Astrocyte of the cerebellum (primary cell): ENCODE data around the gene DCHS1.

ENCODE experiments used
- DNase-seq: peaks from one replicate; pipeline ENCODE4 v3.0.0-alpha.2; 2011; ENCODE audit warnings: low read depth
- H3K4me3 ChIP-seq: 2 replicates; pipeline ENCODE4 v1.5.1; 2011; ENCODE audit warnings: mild to moderate bottlenecking, low read depth, low read length, moderate library complexity
- CTCF ChIP-seq: IDR thresholded peaks from 2 replicates; pipeline ENCODE4 v1.5.1; 2012; ENCODE audit warnings: low read length, low read depth, moderate library complexity, mild to moderate bottlenecking; ENCODE audit errors: missing control alignments
- in situ Hi-C: cut with HindIII; loops from 2 replicates; pipeline ENCODE4 v1.10.0; 2017; ENCODE audit warnings: low sequenced_read_pairs

The DCHS1 gene

GRCh38 chr11:6618117-6619003 is 37.2 kb downstream of the DCHS1 start:
- no peak for TF ChIP-seq CTCF
- peak overlapping the region; percentile 69 for H3K4me3 ChIP-seq
- DNase-seq, result peak; percentile 27
- in situ Hi-C loops, result no loop called here

- no peak for TF ChIP-seq CTCF
- no peak for DNase-seq
- peak overlapping the region; percentile 69 for H3K4me3 ChIP-seq
- in situ Hi-C loops, result no loop called here
Measured at GRCh38 chr11:6617315-6617781, 38.3 kb downstream of the DCHS1 start.

DNA sequence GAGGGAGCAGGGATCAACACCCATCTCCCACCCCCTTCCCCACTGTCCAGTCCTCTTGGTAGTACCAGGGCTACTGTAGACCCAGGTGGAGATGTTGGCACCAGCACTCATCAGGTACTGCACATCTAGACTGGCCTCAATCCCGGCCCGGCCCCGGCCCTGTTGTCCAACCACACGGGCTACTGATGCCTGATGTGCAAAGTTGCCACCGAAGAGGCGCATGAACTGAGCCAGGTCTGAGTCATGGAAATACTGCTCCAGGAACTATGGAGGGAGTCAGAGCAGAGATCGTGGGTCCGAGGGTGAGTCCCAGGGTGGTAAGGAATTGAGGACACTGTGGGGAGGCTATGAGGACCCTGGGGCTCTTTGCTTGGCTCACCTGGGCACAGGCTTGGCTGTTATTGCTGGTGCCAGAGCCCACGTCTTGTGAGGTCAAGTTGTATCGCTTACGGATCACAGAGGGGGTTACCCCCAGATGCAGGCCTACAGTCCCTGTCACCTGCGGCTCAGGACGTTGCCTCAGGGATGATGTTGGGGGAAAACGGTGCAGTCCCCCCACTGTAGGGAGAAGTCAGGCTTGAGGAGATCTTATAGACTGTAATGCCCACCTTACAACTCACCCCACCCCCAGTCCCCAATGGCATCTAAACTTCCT is 38.9 kb downstream of the DCHS1 start:
- in situ Hi-C loops, result no loop called here
- no peak overlapping the region for H3K4me3 ChIP-seq
- no peak for DNase-seq
- no peak for TF ChIP-seq CTCF

GRCh38 chr11:6615882-6616585 is 39.6 kb downstream of the DCHS1 start:
- no peak for DNase-seq
- H3K4me3 ChIP-seq, result no peak overlapping the region
- no peak for TF ChIP-seq CTCF
- in situ Hi-C loops, result no loop called here

GRCh38 chr11:6615046-6615445 is 40.6 kb downstream of the DCHS1 start:
- no peak overlapping the region for H3K4me3 ChIP-seq
- no peak for TF ChIP-seq CTCF
- in situ Hi-C loops, result no loop called here
- DNase-seq, result no peak

- in situ Hi-C loops, result no loop called here
- no peak for TF ChIP-seq CTCF
- DNase-seq, result no peak
- no peak overlapping the region for H3K4me3 ChIP-seq
Measured at GRCh38 chr11:6614446-6614845, 41.2 kb downstream of the DCHS1 start.
